ENCODE measurements around the gene ANLN. TPM values are rescaled to one million over a fixed set of nuclear protein-coding genes. Genes with fewer than 3 reads are reported as not detected.
"Not testable (repeated sequence)": the region's sequence is repeated elsewhere in the genome, so short reads cannot be mapped to it uniquely, and the experiment has no call there.

The ANLN gene
- total RNA-seq, 8 experiments from 2014 or later = 0.92 to 44.0 (median 3.5) TPM

DNA sequence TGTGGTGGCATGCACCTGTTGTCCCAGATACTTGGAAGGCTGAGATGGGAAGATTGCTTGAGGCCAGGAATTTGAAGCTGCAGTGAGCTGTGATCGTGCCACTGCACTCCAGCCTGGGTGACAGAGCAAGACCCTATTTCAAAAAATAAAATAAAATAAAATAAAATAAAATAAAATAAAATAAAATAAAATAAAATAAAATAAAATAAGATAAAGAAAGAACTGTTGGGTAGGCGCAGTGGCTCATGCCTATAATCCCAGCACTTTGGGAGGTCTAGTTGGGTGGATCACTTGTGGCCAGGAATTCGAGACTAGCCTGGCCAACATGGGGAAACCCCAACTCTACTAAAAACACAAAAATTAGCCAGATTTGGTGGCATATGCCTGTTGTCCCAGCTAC lies 4.0 kb upstream of the ANLN start:
- ATAC-seq (replicated peaks in 6 of 8); in situ Hi-C loops (cut with MboI; ENCODE audit: low pct_unique_long_range_greater_than_20kb in 2 of 9, low sequenced_read_pairs in 9 of 9, unreplicated experiment in 9 of 9); H3K27ac ChIP-seq; H3K4me1 ChIP-seq (replicated peaks in 1 of 2); H3K4me3 ChIP-seq: not testable (repeated sequence)
- WGBS, 10 experiments = 35 to 100% (median 94%) methylated on average over 1 to 3 of the region's 3 CpGs

DNA sequence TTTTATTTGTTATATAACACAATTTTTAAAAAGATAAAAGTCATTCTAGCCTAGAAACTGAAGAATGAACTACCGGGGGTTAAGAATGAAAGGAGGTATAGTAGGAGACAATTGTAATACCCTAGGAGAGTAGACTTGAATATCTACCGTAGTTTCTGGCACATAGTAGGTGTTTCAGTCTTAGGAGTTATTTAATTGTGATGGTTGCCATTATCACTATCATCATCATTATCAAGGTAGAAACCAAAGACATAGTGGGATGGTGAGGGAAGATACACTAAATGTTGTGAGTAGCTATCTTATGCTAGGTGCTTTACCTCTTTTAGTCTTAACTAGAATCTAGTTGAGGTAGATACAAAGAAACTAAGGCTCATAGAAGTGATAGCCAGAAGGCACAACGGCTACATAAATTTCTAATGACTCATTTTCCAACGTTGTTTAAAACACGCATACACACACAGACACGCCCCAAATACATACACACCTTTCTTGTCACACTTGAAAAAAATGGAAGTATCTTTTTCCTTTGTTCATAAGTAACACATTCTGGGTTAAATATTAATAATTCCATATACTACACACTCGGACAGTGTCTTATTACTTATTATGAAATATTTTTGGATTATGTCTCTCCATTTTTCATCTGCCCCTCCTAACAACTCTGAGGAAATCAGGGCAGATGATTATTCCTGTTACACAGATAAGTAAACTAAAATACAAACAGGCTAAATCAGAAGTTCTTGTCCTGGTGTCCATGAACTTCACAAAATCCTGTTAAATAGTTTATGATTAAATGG lies 2.0 kb upstream of the ANLN start:
- H3K27ac ChIP-seq = no peak overlapping the region
- WGBS, 10 experiments = 34 to 88% (median 72%) methylated on average over 1 to 7 of the region's 7 CpGs
- in situ Hi-C loops (cut with MboI; ENCODE audit: low pct_unique_long_range_greater_than_20kb in 2 of 9, low sequenced_read_pairs in 9 of 9, unreplicated experiment in 9 of 9) = no loop called here
- ATAC-seq (replicated peaks in 6 of 8) = no peak
- H3K4me3 ChIP-seq = no peak overlapping the region
- peaks cover 0 to 10% of the 10 kb centered on the region in 2 donors for H3K4me1 ChIP-seq (replicated peaks in 1 of 2)

DNA sequence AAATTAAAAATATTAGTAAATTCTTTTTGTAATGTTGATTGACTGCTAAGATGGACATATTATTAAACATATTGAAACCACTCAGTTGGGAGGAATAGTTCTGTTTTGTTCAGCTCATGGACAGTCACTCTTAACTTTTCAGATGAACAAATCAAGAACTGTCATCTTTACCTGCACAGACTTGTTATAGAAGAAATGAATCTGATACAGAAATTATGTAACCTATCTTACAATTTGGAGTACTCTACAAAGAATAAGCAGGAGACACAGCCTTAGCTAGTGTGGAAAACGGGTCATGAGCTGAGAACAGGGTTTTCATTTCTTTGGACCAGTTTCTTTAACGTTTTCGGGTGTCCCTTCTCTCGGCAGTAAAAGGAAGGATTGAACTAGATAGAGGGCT lies 1.2 kb upstream of the ANLN start:
- peaks cover 4 to 10% of the 10 kb centered on the region in 2 donors for H3K4me1 ChIP-seq (replicated peaks in 1 of 2)
- H3K4me3 ChIP-seq = no peak overlapping the region
- H3K27ac ChIP-seq = no peak overlapping the region
- no peak for ATAC-seq (replicated peaks in 6 of 8)
- in situ Hi-C loops (cut with MboI; ENCODE audit: low pct_unique_long_range_greater_than_20kb in 2 of 9, low sequenced_read_pairs in 9 of 9, unreplicated experiment in 9 of 9) = no loop called here
- WGBS, 10 experiments = 3 to 93% (median 54%) methylated on average over 2 to 4 of the region's 4 CpGs; no CpG with 5 or more reads in 2 of the 10 experiments

DNA sequence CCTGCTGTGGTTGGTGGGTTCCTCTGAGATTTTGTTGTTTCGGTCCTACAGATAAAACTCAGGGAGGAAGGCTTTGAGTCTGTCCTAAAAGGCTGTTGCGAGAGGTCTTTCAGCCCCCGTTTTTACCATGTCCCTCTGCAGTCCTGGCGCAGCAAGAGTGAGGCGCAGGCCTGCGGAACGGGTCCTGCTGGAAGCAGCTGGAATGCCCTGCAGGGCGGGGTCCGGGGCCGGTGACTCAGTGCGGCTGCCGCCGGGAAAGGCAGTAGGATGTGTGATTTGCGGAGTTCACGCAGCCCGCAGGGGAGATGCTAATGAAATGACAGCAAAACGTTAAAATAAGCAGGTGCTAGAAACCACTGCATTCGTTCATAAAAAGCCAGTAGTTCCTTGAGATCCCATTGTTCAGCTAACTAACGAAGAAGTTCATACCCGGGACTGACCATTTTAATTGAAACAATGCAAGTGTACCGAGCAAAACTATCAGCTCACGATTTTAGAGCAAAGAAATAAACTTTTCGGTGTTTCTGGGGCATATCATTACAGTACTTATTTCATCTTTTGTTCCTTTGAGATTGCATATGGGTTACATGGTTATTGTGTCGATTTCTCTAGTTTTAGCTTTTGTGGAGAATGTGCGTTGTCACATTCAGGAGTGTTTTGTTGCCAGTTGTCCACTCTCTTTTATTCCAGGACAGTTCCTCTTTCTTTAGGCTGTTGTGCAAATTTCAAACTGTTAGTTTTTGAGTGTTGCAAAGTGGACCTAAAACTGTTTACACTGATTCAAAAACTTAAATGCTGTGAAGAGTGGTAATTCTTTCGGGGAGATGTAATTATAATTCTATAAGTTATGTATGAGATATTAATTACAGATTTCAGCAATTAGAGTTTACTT lies 783 bp downstream of the ANLN start:
- WGBS, 10 experiments = 0 to 3% (median 0%) methylated on average over 4 to 16 of the region's 26 CpGs
- Histone ChIP-seq H3K27ac (peak overlapping the region; percentile 86), H3K4me1 (replicated peaks in 1 of 2) (peaks cover 11 to 14% of the 10 kb centered on the region in 2 donors), H3K4me3 (peak overlapping the region; percentile 55 to 91 (median 74))
- in situ Hi-C loops (cut with MboI; ENCODE audit: low pct_unique_long_range_greater_than_20kb in 2 of 9, low sequenced_read_pairs in 9 of 9, unreplicated experiment in 9 of 9) = no loop called here
- peak; percentile 79 to 87 (median 86) for ATAC-seq (replicated peaks in 6 of 8)

DNA sequence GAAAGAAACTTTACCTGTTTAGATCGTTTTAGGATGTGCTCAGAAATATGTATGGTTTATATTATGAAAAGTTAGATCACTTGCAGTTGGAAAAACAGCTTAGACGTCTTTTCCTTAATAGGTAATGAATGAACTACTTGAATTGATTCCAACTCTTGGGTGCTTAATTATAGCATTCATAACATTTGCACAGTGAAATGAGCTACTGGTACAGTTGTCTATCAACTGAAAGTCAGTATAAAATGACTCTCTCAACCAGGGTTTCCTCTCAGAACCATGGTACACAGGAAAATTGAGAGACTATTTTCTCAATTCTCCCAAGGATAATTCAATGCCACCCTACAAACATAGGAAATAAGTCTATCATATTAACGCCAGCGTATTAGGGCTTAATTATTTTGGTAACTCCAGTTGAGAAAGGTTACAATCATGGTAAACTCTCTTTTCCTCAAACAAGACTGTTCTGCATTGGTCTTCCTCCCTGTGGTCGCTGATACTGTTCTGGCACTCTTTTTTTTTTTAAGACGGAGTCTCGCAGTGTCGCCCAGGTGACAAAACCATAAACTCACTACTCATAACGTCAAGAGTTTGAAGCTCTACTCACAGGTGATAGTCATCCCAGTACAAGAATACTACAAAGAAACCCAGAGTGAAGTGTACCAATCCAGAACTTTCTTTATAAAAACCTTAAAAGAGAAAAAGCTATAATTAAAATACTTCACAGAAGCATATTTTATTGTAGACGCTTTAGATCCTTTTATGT lies 2.0 kb downstream of the ANLN start:
- in situ Hi-C loops (cut with MboI; ENCODE audit: low pct_unique_long_range_greater_than_20kb in 2 of 9, low sequenced_read_pairs in 9 of 9, unreplicated experiment in 9 of 9) = no loop called here

DNA sequence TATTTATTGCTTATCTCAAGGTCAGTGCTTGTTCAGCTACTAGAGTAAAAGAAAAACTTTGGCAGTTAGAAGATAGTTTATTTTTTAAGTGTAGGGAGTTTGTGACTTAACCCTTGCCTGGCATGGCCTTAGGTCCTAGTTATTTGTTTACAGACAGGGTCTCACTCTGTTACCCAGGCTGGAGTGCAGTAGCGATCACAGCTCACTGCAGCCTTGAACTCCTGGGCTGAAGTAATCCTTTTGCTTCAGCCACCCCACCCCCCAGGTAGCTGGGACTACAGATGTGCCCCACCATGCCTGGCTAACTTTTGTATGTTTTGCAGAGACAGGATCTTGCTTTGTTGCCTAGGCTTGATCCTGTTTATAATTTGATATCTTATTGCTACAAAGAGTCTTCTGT lies 4.2 kb downstream of the ANLN start:
- ATAC-seq (replicated peaks in 6 of 8) = no peak
- peaks cover 11 to 14% of the 10 kb centered on the region in 2 donors for H3K4me1 ChIP-seq (replicated peaks in 1 of 2)
- H3K27ac ChIP-seq = no peak overlapping the region
- no peak overlapping the region for H3K4me3 ChIP-seq
- WGBS, 10 experiments = 60 to 100% (median 71%) methylated on average over 1 of the region's 1 CpG; no CpG with 5 or more reads in 7 of the 10 experiments
- in situ Hi-C loops (cut with MboI; ENCODE audit: low pct_unique_long_range_greater_than_20kb in 2 of 9, low sequenced_read_pairs in 9 of 9, unreplicated experiment in 9 of 9) = no loop called here

More for the DNA sequence above, 2.0 kb downstream of the ANLN start:
- H3K4me3 ChIP-seq = peak overlapping the region in 3 of 5 donors; percentile 74 to 91 (median 77)
- H3K4me1 ChIP-seq (replicated peaks in 1 of 2) = peaks cover 11 to 14% of the 10 kb centered on the region in 2 donors
- no peak for ATAC-seq (replicated peaks in 6 of 8)
- 29 to 59% (median 40%) methylated on average over 4 to 10 of the region's 10 CpGs for WGBS, 10 experiments
- no peak overlapping the region for H3K27ac ChIP-seq

DNA sequence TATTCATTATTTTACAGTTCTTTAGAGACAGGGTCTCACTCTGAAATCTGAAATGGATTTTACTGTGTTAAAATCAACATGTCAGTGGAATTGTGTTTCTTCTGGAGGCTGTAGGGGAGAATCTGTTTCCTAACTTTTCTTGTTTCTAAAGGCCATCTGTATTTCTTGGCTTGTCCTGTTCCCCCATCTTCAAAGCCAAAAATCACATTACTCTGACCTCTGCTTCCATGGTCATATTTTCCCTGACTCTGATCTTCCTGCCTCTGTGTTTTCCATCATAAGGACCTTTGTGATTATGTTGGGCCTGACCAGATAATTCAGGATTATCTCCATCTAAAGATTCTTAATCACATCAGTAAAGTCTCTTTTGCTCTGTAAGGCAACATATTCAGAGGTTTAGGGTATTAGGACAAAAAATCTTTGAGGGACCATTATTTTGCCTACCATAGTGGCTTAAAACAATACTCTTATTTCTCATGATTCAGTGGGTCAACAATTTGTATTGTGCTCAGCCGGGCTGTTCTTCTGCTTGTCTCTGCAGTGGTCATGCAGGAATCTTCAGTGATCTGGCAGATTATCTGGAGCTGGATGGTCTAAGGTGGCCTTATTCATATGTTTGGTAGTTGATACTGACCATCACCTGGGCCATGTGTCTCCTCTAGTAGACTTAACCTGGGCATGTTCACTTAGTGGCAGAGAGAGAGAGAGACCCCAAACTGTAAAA lies 5.7 kb downstream of the ANLN start:
- no peak overlapping the region for H3K27ac ChIP-seq
- H3K4me3 ChIP-seq = no peak overlapping the region
- no peak for ATAC-seq (replicated peaks in 6 of 8)
- H3K4me1 ChIP-seq (replicated peaks in 1 of 2) = peaks cover 11 to 14% of the 10 kb centered on the region in 2 donors
- in situ Hi-C loops (cut with MboI; ENCODE audit: low pct_unique_long_range_greater_than_20kb in 2 of 9, low sequenced_read_pairs in 9 of 9, unreplicated experiment in 9 of 9) = no loop called here
- WGBS, 10 experiments = 89 to 100% (median 100%) methylated on average over 1 of the region's 1 CpG; no CpG with 5 or more reads in 5 of the 10 experiments

DNA sequence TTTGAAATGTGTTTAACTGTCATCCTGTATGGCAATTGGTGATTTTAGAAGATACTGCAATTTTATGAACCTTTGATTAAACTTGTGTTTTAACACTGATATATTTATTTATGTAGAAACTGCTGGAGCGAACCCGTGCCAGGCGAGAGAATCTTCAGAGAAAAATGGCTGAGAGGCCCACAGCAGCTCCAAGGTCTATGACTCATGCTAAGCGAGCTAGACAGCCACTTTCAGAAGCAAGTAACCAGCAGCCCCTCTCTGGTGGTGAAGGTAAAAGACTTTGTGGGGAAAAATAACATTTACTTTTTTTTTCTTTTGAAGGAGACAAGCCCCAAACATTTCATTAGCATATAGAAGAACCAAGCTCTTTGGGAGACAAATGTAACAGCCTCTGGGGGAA lies 6.5 kb downstream of the ANLN start:
- Histone ChIP-seq H3K4me1 (replicated peaks in 1 of 2) (peaks cover 11 to 14% of the 10 kb centered on the region in 2 donors), H3K4me3 (no peak overlapping the region), H3K27ac (no peak overlapping the region)
- 91 to 100% (median 100%) methylated on average over 3 to 4 of the region's 4 CpGs; no CpG with 5 or more reads in 3 of the 10 experiments for WGBS, 10 experiments
- ATAC-seq (replicated peaks in 6 of 8) = peak in 2 of 8 experiments; percentile 60 to 65
- in situ Hi-C loops (cut with MboI; ENCODE audit: low pct_unique_long_range_greater_than_20kb in 2 of 9, low sequenced_read_pairs in 9 of 9, unreplicated experiment in 9 of 9) = no loop called here

DNA sequence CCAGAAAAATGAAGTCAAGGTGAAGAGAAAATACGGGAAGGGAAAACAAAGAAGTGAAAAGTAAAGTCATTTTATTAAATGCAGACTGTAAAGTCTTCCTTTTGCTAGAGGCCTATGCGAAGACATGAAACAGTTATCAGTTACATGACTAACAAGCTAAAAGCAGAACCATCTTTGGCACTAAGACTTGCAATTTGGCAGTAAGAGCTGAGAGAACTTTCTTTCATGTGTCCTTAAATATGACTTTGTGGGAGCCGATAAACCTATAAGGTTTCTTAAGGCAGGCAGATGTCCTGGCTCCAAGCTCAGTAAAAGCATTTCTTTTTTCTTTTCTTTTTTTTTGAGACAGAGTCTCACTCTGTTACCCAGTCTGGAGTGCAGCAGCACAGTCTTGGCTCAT lies 10.4 kb downstream of the ANLN start:
- 77 to 100% (median 95%) methylated on average over 1 to 3 of the region's 3 CpGs for WGBS, 10 experiments
- Histone ChIP-seq H3K27ac (no peak overlapping the region), H3K4me3 (no peak overlapping the region), H3K4me1 (replicated peaks in 1 of 2) (peaks cover 0 to 9% of the 10 kb centered on the region in 2 donors)
- in situ Hi-C loops (cut with MboI; ENCODE audit: low pct_unique_long_range_greater_than_20kb in 2 of 9, low sequenced_read_pairs in 9 of 9, unreplicated experiment in 9 of 9) = no loop called here
- no peak for ATAC-seq (replicated peaks in 6 of 8)

DNA sequence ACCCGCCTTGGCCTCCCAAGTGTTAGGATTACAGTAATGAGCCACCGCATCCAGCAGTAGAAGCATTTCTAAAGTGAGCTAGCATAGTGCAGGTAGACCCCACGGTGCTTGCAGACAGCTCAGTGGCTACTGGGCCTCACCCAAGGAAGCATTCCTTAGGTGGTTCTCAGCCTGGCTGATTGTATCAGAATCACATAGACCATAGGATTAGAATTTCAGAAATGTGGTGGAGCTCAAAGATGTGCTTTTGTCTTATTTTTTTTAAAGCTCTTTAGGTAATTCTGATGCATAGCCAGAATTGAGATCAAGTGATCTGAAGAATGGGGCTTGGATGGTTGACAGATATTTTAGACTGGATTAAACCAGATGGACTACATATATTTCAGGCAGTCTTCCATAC lies 10.9 kb downstream of the ANLN start:
- in situ Hi-C loops (cut with MboI; ENCODE audit: low pct_unique_long_range_greater_than_20kb in 2 of 9, low sequenced_read_pairs in 9 of 9, unreplicated experiment in 9 of 9) = no loop called here
- WGBS, 10 experiments = 83 to 100% (median 100%) methylated on average over 1 to 2 of the region's 3 CpGs; no CpG with 5 or more reads in 5 of the 10 experiments
- no peak for ATAC-seq (replicated peaks in 6 of 8)

DNA sequence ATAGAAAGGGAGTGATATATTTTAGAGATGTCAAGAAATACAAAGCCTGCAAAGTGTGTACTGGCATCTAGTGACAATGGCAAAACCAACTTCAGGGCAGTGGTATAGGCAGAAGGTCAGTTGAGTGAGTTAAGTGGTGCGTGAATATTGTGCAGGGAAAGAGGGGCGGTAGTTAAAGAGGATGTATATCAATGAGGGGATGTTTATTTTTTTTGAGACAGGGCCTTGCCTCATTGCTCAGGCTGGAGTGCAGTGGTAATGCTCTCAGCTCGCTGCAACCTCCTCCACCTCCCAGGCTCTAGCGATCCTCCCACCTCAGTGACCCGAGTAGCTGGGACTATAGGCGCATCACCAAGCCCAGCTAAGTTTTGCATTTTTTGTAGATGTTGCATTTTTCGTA lies 13.8 kb downstream of the ANLN start:
- peaks cover 9 to 20% of the 10 kb centered on the region in 2 donors for H3K4me1 ChIP-seq (replicated peaks in 1 of 2)
- in situ Hi-C loops (cut with MboI; ENCODE audit: low pct_unique_long_range_greater_than_20kb in 2 of 9, low sequenced_read_pairs in 9 of 9, unreplicated experiment in 9 of 9) = no loop called here
- H3K27ac ChIP-seq = no peak overlapping the region
- H3K4me3 ChIP-seq = no peak overlapping the region
- WGBS, 10 experiments = 52 to 100% (median 62%) methylated on average over 1 to 5 of the region's 7 CpGs; no CpG with 5 or more reads in 3 of the 10 experiments
- peak in 4 of 8 experiments; percentile 33 to 74 (median 68) for ATAC-seq (replicated peaks in 6 of 8)

More for the DNA sequence above, 10.9 kb downstream of the ANLN start:
- H3K4me1 ChIP-seq (replicated peaks in 1 of 2) = peaks cover 4 to 10% of the 10 kb centered on the region in 2 donors
- H3K27ac ChIP-seq = no peak overlapping the region
- no peak overlapping the region for H3K4me3 ChIP-seq

All from motor neuron (in vitro differentiated cells).